Gastrocnemius medialis (tissue), 4 donors: Measurements from ENCODE around the gene PFN1. TPM values are rescaled to one million over a fixed set of nuclear protein-coding genes. Genes with fewer than 3 reads are reported as not detected.

Experiments used
- ATAC-seq, 2 donors: fragments of 150-250 bp; one replicate each; pipeline ENCODE4 v1.9.1; 2016
- DNase-seq, 2 donors: peaks; one replicate each; pipeline ENCODE4 v3.0.0-alpha.2; 2019
- H3K27ac ChIP-seq, 4 donors: fragments of 200-600 bp; sonication (generic); 1 replicate in 1 of 4; 2 replicates in 3 of 4; pipeline ENCODE4 v1.5.1; 2016 to 2018; ENCODE audit warnings: mild to moderate bottlenecking in 2 of 4, moderate library complexity in 1 of 4
- H3K27me3 ChIP-seq, 3 donors: fragments of 200-600 bp; sonication (generic) in 2 of 3; 1 replicate in 1 of 3; 2 replicates in 2 of 3; pipeline versions ENCODE4 v1.5.1 to v1.6.0; 2016 to 2019; ENCODE audit warnings: mild to moderate bottlenecking in 1 of 3, moderate library complexity in 1 of 3
- H3K36me3 ChIP-seq, 2 donors: fragments of 200-600 bp; sonication (generic) in 1 of 2; one replicate each; pipeline ENCODE4 v1.5.1; 2017 to 2018
- H3K4me1 ChIP-seq, 2 donors: fragments of 200-600 bp; sonication (generic) in 1 of 2; one replicate each; pipeline ENCODE4 v1.5.1; 2016 to 2017; ENCODE audit warnings: mild to moderate bottlenecking in 2 of 2
- H3K4me3 ChIP-seq, 4 donors: fragments of 200-600 bp; sonication (generic) in 3 of 4; 1 replicate in 1 of 4; 2 replicates in 3 of 4; pipeline ENCODE4 v1.5.1; 2016 to 2019; ENCODE audit warnings: mild to moderate bottlenecking in 2 of 4
- H3K9me3 ChIP-seq, 3 donors: fragments of 200-600 bp; sonication (generic) in 2 of 3; 1 replicate in 1 of 3; 2 replicates in 2 of 3; pipeline ENCODE4 v1.5.1; 2016 to 2019
- POLR2A ChIP-seq, 2 donors: fragments of 450-650 bp; IDR thresholded peaks; one replicate each; pipeline ENCODE4 v1.6.1; 2017; ENCODE audit warnings: antibody characterized with exemption in 2 of 2, mild to moderate bottlenecking in 2 of 2, moderate library complexity in 2 of 2
- in situ Hi-C, 4 donors: fragments of 200-750 bp; cut with MboI; loops; one replicate each; pipeline versions ENCODE4 v1.15.0 to v1.8.0; 2017; ENCODE audit warnings: low sequenced_read_pairs in 4 of 4
- intact Hi-C: fragments of 100-400 bp; cut with DNase I; formaldehyde crosslinking; loops from one replicate; pipeline ENCODE4 v1.15.1; 2023; ENCODE audit warnings: low total_unique reads
- total RNA-seq, 4 donors: library from RNA; depleted of rRNA; stranded (reverse); fragments of >200 nt; gene quantifications; one replicate each; pipeline versions ENCODE4 v1.1.0 to v1.2.3, GENCODE V29; 2016
- TF ChIP-seq, protein P1 (sequence below), 5 experiments: fragments of 450-650 bp in 3 of 5; fragments of 200-600 bp in 2 of 5; sonication (generic) in 2 of 5; IDR thresholded peaks in 4 of 5; conservative IDR thresholded peaks in 1 of 5; 1 replicate in 4 of 5; 2 replicates in 1 of 5; pipeline ENCODE4 v1.5.1; 2016 to 2019; ENCODE audit warnings: antibody characterized with exemption in 5 of 5, mild to moderate bottlenecking in 3 of 5, moderate library complexity in 3 of 5

Gene PFN1
- total RNA-seq, 4 donors from 2014 or later = 304 to 750 (median 599) TPM

DNA sequence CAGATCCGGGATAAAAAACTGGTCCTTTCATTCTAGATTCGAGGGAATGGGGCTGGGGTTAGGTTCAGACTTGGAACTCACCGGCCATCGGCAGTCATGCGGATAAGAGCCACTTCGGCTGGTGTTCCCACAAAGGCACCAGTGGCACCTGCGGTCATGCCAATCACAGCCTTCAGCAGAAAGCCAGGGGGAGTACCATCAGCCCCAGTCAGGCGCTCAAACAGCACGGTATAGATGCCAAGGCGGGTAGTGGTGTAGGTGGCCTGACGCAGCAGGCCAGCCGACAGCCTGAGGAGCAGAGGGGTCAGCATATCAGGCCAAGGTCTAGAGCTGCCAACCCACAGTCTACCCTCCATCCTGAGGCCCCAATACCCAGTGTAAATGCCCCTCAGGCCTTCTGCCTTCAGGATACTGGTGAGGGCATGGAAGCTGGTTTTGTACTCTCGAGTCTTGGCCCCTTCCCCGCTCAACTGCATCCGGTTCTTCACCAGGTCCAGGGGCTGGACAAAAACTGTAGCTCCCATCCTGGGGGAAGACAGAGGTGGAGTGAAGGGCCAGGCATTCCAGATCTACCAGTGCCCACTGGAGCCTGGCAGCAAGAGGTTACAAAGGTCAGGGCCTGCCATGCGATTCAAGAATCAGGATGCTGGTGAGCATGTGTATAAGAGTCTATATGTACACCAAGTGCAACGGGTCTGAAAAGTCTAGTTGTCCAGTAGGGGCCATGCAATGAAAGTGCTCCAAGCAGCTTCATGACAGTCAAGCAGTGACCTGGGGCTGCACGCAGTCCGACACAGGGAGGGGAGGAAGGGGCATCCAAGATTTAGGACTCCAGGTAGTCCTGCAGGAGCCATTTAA, 9.4 kb downstream of the PFN1 start:
- no peaks in the 10 kb centered on the region for H3K27me3 ChIP-seq
- peaks cover 0 to 36% of the 10 kb centered on the region in 2 donors for H3K36me3 ChIP-seq
- H3K27ac ChIP-seq = peak overlapping the region; percentile 94 to 97 (median 94)
- intact Hi-C loops = loop anchor here (2.0 kb wide), 1 partner anchor 30 kb away; no protein-coding TSS in a partner anchor
- in situ Hi-C loops = loop anchor here in 1 of 4 donors (5.0 kb wide), 1 partner anchor 43 kb away; no protein-coding TSS in a partner anchor
- TF ChIP-seq POLR2A (IDR thresholded peaks at IDR 0.05) = peak in 1 of 2 donors; percentile 16
- TF ChIP-seq, protein P1, sequence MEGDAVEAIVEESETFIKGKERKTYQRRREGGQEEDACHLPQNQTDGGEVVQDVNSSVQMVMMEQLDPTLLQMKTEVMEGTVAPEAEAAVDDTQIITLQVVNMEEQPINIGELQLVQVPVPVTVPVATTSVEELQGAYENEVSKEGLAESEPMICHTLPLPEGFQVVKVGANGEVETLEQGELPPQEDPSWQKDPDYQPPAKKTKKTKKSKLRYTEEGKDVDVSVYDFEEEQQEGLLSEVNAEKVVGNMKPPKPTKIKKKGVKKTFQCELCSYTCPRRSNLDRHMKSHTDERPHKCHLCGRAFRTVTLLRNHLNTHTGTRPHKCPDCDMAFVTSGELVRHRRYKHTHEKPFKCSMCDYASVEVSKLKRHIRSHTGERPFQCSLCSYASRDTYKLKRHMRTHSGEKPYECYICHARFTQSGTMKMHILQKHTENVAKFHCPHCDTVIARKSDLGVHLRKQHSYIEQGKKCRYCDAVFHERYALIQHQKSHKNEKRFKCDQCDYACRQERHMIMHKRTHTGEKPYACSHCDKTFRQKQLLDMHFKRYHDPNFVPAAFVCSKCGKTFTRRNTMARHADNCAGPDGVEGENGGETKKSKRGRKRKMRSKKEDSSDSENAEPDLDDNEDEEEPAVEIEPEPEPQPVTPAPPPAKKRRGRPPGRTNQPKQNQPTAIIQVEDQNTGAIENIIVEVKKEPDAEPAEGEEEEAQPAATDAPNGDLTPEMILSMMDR (IDR thresholded peaks at IDR 0.05 in 4 of 5, conservative IDR thresholded peaks at IDR 0.05 in 1 of 5) = no peak
- ATAC-seq (peak in 1 of 2 donors; percentile 2), DNase-seq (peak in 1 of 2 donors; percentile 68)
- no peaks in the 10 kb centered on the region for H3K9me3 ChIP-seq
- peaks cover 45 to 51% of the 10 kb centered on the region in 2 donors for H3K4me1 ChIP-seq
- peak overlapping the region; percentile 91 to 98 (median 92) for H3K4me3 ChIP-seq

GRCh38 chr17:4938069-4938491, 10.2 kb downstream of the PFN1 start:
- in situ Hi-C loops (loop anchor here in 1 of 4 donors (5.0 kb wide), 1 partner anchor 44 kb away; no protein-coding TSS in a partner anchor), intact Hi-C loops (loop anchor here (2.0 kb wide), 1 partner anchor 29 kb away; no protein-coding TSS in a partner anchor)
- Histone ChIP-seq H3K27me3 (no peaks in the 10 kb centered on the region), H3K36me3 (peaks cover 0 to 28% of the 10 kb centered on the region in 2 donors), H3K27ac (peak overlapping the region; percentile 94 to 97 (median 94)), H3K4me3 (peak overlapping the region in 2 of 4 donors; percentile 91 to 92), H3K4me1 (peaks cover 46 to 53% of the 10 kb centered on the region in 2 donors), H3K9me3 (no peaks in the 10 kb centered on the region)
- TF ChIP-seq POLR2A (IDR thresholded peaks at IDR 0.05) = no peak
- TF ChIP-seq, protein P1 (IDR thresholded peaks at IDR 0.05 in 4 of 5, conservative IDR thresholded peaks at IDR 0.05 in 1 of 5) = no peak
- ATAC-seq = no peak
- DNase-seq = no peak

DNA sequence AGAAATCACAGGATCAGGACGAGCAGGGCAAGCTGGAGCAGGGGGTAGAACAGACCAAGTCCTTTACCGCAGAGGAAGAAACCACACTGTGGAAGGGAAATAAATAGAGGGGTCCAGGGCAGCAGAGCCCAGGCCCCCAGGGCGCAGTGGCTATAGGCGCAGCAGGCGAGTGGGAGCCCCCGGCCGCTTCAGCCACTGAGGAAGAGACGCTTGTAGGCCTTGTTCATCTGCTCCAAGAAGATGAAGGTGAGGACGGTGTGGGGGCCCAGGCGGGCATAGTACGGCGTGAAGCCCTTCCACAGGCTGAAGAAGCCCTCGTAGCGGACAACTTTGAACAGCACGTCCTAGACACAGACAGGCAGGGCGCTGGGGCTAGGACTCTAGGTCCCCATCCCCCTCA, 10.8 kb downstream of the PFN1 start:
- Histone ChIP-seq H3K9me3 (no peaks in the 10 kb centered on the region), H3K4me3 (no peak overlapping the region), H3K4me1 (peaks cover 46 to 53% of the 10 kb centered on the region in 2 donors), H3K27me3 (no peaks in the 10 kb centered on the region), H3K36me3 (peaks cover 0 to 23% of the 10 kb centered on the region in 2 donors), H3K27ac (peak overlapping the region; percentile 94 to 97 (median 94))
- TF ChIP-seq, protein P1 (IDR thresholded peaks at IDR 0.05 in 4 of 5, conservative IDR thresholded peaks at IDR 0.05 in 1 of 5) = no peak
- in situ Hi-C loops = loop anchor here in 1 of 4 donors (5.0 kb wide), 1 partner anchor 45 kb away; no protein-coding TSS in a partner anchor
- intact Hi-C loops = no loop called here
- ATAC-seq = no peak
- DNase-seq = no peak

DNA sequence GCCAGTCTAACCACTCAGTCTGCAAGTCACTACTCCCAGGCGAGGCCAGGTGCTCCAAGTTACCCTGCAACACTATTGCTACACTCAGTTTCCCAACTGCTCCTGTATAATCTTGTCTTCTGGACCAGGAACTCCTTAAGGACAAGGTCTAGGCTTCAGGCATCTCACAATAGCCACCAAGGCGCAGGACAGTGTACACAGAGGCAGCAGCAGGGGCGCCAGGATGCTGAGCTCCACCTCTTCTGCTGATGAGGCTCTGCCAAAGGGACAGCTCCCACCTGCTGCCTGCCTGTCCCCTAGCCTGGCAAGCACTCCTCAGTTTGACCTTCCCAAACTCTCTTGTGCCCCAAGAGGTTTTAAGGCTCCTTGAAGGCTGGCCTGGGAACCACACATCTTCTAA, 11.9 kb downstream of the PFN1 start:
- H3K9me3 ChIP-seq = no peaks in the 10 kb centered on the region
- peaks cover 39 to 49% of the 10 kb centered on the region in 2 donors for H3K4me1 ChIP-seq
- no peaks in the 10 kb centered on the region for H3K27me3 ChIP-seq
- H3K4me3 ChIP-seq = no peak overlapping the region
- TF ChIP-seq, protein P1 (IDR thresholded peaks at IDR 0.05 in 4 of 5, conservative IDR thresholded peaks at IDR 0.05 in 1 of 5) = no peak
- no peak for TF ChIP-seq POLR2A (IDR thresholded peaks at IDR 0.05)
- in situ Hi-C loops (loop anchor here in 1 of 4 donors (5.0 kb wide), 1 partner anchor 46 kb away; no protein-coding TSS in a partner anchor), intact Hi-C loops (no loop called here)
- peaks cover 0 to 17% of the 10 kb centered on the region in 2 donors for H3K36me3 ChIP-seq
- ATAC-seq (peak in 1 of 2 donors; percentile 9), DNase-seq (peak in 1 of 2 donors; percentile 81)
- H3K27ac ChIP-seq = peak overlapping the region; percentile 57 to 95 (median 94)
